ENCODE data around the gene ZNF619. TPM values are rescaled to one million over a fixed set of nuclear protein-coding genes. Genes with fewer than 3 reads are reported as not detected.

Gene ZNF619
- total and polyA plus RNA-seq, 2 of the 13 experiments (the other 11 are each of a cell fraction or from before 2014, with no cell fraction given), result 0.83 to 5.2 TPM

- TF ChIP-seq CAMTA2 (CRISPR knock-in tag; IDR thresholded peaks at IDR 0.05; ENCODE audit: borderline replicate concordance) (peak; percentile 94; the same call in 1 of the 2 replicates), ZNF770 (CRISPR knock-in tag; IDR thresholded peaks at IDR 0.05) (no peak), AHR (CRISPR knock-in tag; IDR thresholded peaks at IDR 0.05) (peak; percentile 80; the same call in 1 of the 2 replicates), REXO4 (CRISPR knock-in tag; IDR thresholded peaks at IDR 0.05; ENCODE audit: borderline replicate concordance) (no peak), PLSCR1 (CRISPR knock-in tag; IDR thresholded peaks at IDR 0.05; ENCODE audit: borderline replicate concordance) (no peak), TFE3 (CRISPR knock-in tag; IDR thresholded peaks at IDR 0.05) (peak; percentile 61; the same call in 1 of the 2 replicates), ZZZ3 (CRISPR knock-in tag; IDR thresholded peaks at IDR 0.05; ENCODE audit: borderline replicate concordance) (peak; percentile 69; the same call in 1 of the 2 replicates), KLF16 (CRISPR knock-in tag; IDR thresholded peaks at IDR 0.05) (peak; percentile 19 to 92; a peak in 2 of 4 replicates), CREB1 (IDR thresholded peaks at IDR 0.05) (0 out of 2 replicates have a peak, but pooled peaks have one; percentile 27), CREB1 (CRISPR knock-in tag; IDR thresholded peaks at IDR 0.05) (no peak; the same call in 1 of the 2 replicates), PRDM10 (CRISPR knock-in tag; IDR thresholded peaks at IDR 0.05; ENCODE audit: low read depth) (no peak), FOXJ3 (CRISPR knock-in tag; IDR thresholded peaks at IDR 0.05; ENCODE audit: borderline replicate concordance) (no peak), ZNF101 (CRISPR knock-in tag; IDR thresholded peaks at IDR 0.05; ENCODE audit: borderline replicate concordance, low read depth) (no peak), FOXO4 (CRISPR knock-in tag; conservative IDR thresholded peaks at IDR 0.05) (no peak), ZNF597 (CRISPR knock-in tag; IDR thresholded peaks at IDR 0.05) (no peak), MLLT10 (CRISPR knock-in tag; IDR thresholded peaks at IDR 0.05) (no peak), HNRNPL (IDR thresholded peaks at IDR 0.05; ENCODE audit: low read depth, low read length) (no peak), ZNF792 (CRISPR knock-in tag; IDR thresholded peaks at IDR 0.05) (no peak; the same call in none of the 2 replicates)
Measured at GRCh38 chr3:40524568-40525285, 47.8 kb downstream of the ZNF619 start, which contains the start of gene ZNF621 (continued).

Measured in HepG2 (cell line).